Liver (tissue), 9 donors: ENCODE data around the gene DIP2C. TPM values are rescaled to one million over a fixed set of nuclear protein-coding genes. Genes with fewer than 3 reads are reported as not detected.

Experiments
- DNase-seq: peaks from one replicate; pipeline ENCODE4 v3.0.0-alpha.2; 2017; ENCODE audit warnings: low spot score
- H3K27ac ChIP-seq, 2 donors: one replicate each; pipeline ENCODE4 v1.7.0; 2013; ENCODE audit warnings: inconsistent platforms in 2 of 2, low read length in 2 of 2, control low read depth in 1 of 2, low read depth in 1 of 2, mild to moderate bottlenecking in 1 of 2
- H3K27me3 ChIP-seq, 4 donors: one replicate each; pipeline versions ENCODE4 v1.6.1 to v1.7.0; 2013; ENCODE audit warnings: low read length in 3 of 4, inconsistent platforms in 1 of 4, mild to moderate bottlenecking in 1 of 4, moderate library complexity in 1 of 4; ENCODE audit not compliant: control insufficient read depth in 4 of 4, insufficient read depth in 4 of 4
- H3K36me3 ChIP-seq, 4 donors: one replicate each; pipeline versions ENCODE4 v1.6.1 to v1.7.0; 2013; ENCODE audit warnings: low read length in 3 of 4, mild to moderate bottlenecking in 3 of 4, low read depth in 1 of 4, moderate library complexity in 1 of 4; ENCODE audit not compliant: control insufficient read depth in 4 of 4, insufficient read depth in 3 of 4
- H3K4me1 ChIP-seq, 4 donors: one replicate each; pipeline versions ENCODE4 v1.6.1 to v1.7.0; 2013; ENCODE audit warnings: low read length in 3 of 4, mild to moderate bottlenecking in 3 of 4, moderate library complexity in 1 of 4; ENCODE audit not compliant: control insufficient read depth in 4 of 4, insufficient read depth in 4 of 4
- H3K4me3 ChIP-seq, 3 donors: one replicate each; pipeline versions ENCODE4 v1.6.1 to v1.7.0; 2013; ENCODE audit warnings: low read length in 3 of 3, control low read depth in 1 of 3, low read depth in 1 of 3, mild to moderate bottlenecking in 1 of 3
- H3K9ac ChIP-seq, 2 donors: one replicate each; pipeline ENCODE4 v1.7.0; 2013; ENCODE audit warnings: low read length in 2 of 2, mild to moderate bottlenecking in 2 of 2, moderate library complexity in 2 of 2, control low read depth in 1 of 2, low read depth in 1 of 2
- H3K9me3 ChIP-seq, 4 donors: one replicate each; pipeline versions ENCODE4 v1.6.1 to v1.7.0; 2013; ENCODE audit warnings: low read length in 3 of 4; ENCODE audit not compliant: control insufficient read depth in 4 of 4
- ATF3 ChIP-seq: IDR thresholded peaks from 2 replicates; pipeline ENCODE4 v1.6.1; 2016; ENCODE audit warnings: antibody characterized with exemption
- CTCF ChIP-seq: fragments of 150-350 bp; IDR thresholded peaks from 2 replicates; pipeline ENCODE4 v1.5.1; 2017; ENCODE audit warnings: improper control_type of control experiment, low read depth, low read length; ENCODE audit not compliant: missing input control
- EGR1 ChIP-seq, 2 donors: IDR thresholded peaks; 2 replicates each; pipeline ENCODE4 v1.6.1; 2016 to 2018; ENCODE audit warnings: antibody characterized with exemption in 2 of 2, low read depth in 2 of 2
- FOXA1 ChIP-seq: IDR thresholded peaks from 2 replicates; pipeline ENCODE4 v1.6.1; 2016; ENCODE audit warnings: antibody characterized with exemption
- FOXA2 ChIP-seq: IDR thresholded peaks from 2 replicates; pipeline ENCODE4 v1.6.1; 2016; ENCODE audit warnings: antibody characterized with exemption
- GABPA ChIP-seq, 2 donors: IDR thresholded peaks in 1 of 2; conservative IDR thresholded peaks in 1 of 2; 2 replicates each; pipeline ENCODE4 v1.6.1; 2016; ENCODE audit warnings: antibody characterized with exemption in 2 of 2, mild to moderate bottlenecking in 1 of 2, moderate library complexity in 1 of 2
- HNF4A ChIP-seq, 2 donors: conservative IDR thresholded peaks; 2 replicates each; pipeline ENCODE4 v1.6.1; 2016; ENCODE audit warnings: antibody characterized with exemption in 2 of 2, mild to moderate bottlenecking in 2 of 2
- HNF4G ChIP-seq: IDR thresholded peaks from 2 replicates; pipeline ENCODE4 v1.6.1; 2016; ENCODE audit warnings: antibody characterized with exemption
- JUND ChIP-seq, 2 donors: IDR thresholded peaks; 2 replicates each; pipeline ENCODE4 v1.6.1; 2016; ENCODE audit warnings: antibody characterized with exemption in 2 of 2
- MAX ChIP-seq: IDR thresholded peaks from 2 replicates; pipeline ENCODE4 v1.6.1; 2016; ENCODE audit warnings: antibody characterized with exemption
- NR2F2 ChIP-seq: IDR thresholded peaks from 2 replicates; pipeline ENCODE4 v1.6.1; 2016; ENCODE audit warnings: antibody characterized with exemption
- RAD21 ChIP-seq, 2 donors: IDR thresholded peaks; 2 replicates each; pipeline ENCODE4 v1.6.1; 2016; ENCODE audit warnings: antibody characterized with exemption in 2 of 2, mild to moderate bottlenecking in 2 of 2
- REST ChIP-seq: IDR thresholded peaks from 2 replicates; pipeline ENCODE4 v1.6.1; 2016; ENCODE audit warnings: antibody characterized with exemption, mild to moderate bottlenecking
- RXRA ChIP-seq, 2 donors: IDR thresholded peaks; 2 replicates each; pipeline ENCODE4 v1.6.1; 2017 to 2018; ENCODE audit warnings: antibody characterized with exemption in 2 of 2, mild to moderate bottlenecking in 1 of 2
- SP1 ChIP-seq: IDR thresholded peaks from 2 replicates; pipeline ENCODE4 v1.6.1; 2018; ENCODE audit warnings: antibody characterized with exemption, mild to moderate bottlenecking
- TAF1 ChIP-seq: conservative IDR thresholded peaks from 2 replicates; pipeline ENCODE4 v1.6.1; 2016; ENCODE audit warnings: antibody characterized with exemption, mild to moderate bottlenecking
- YY1 ChIP-seq: IDR thresholded peaks from 2 replicates; pipeline ENCODE4 v1.6.1; 2016; ENCODE audit warnings: antibody characterized with exemption, mild to moderate bottlenecking
- ZBTB33 ChIP-seq: IDR thresholded peaks from 2 replicates; pipeline ENCODE4 v1.6.1; 2016; ENCODE audit warnings: antibody characterized with exemption
- WGBS: extraction: QIAGEN DNeasy Blood & Tissue Kit; methylation state at CpG from one replicate; pipeline ENCODE4 v1.1.7; 2013; 5-methylcytosine and 5-hydroxymethylcytosine counted together
- polyA plus RNA-seq, 2 donors: library from polyadenylated mRNA; stranded (reverse) in 1 of 2; unstranded in 1 of 2; fragments of 200-250 nt in 1 of 2; fragments of >200 nt in 1 of 2; fragmentation: Nextera tagmentation in 1 of 2; extraction: Ambion mirVana in 1 of 2; gene quantifications; one replicate each; pipeline versions ENCODE4 v1.2.1 to v1.2.3, GENCODE V29; 2013 to 2015
- total RNA-seq, 2 donors: library from RNA; depleted of rRNA; stranded (reverse); fragments of >200 nt; gene quantifications; one replicate each; pipeline ENCODE4 v1.2.3, GENCODE V29; 2014
- donor health status: healthy.
- donor health status: healthy.
- donor health status: healthy.
- donor health status: healthy.
- donor health status: healthy.

The DIP2C gene
- total and polyA plus RNA-seq, 4 donors, result 4.2 to 12.2 (median 5.7) TPM

GRCh38 chr10:369684-370448, 319.6 kb downstream of the DIP2C start:
- 91% methylated on average over 22 of the region's 22 CpGs for WGBS
- Histone ChIP-seq H3K9me3 (no peaks in the 10 kb centered on the region), H3K4me3 (no peak overlapping the region), H3K9ac (no peak overlapping the region), H3K36me3 (peaks cover 0 to 26% (median 11%) of the 10 kb centered on the region in 4 donors), H3K4me1 (peaks cover 4 to 14% (median 9%) of the 10 kb centered on the region in 4 donors), H3K27me3 (no peaks in the 10 kb centered on the region), H3K27ac (no peak overlapping the region)
- TF ChIP-seq YY1 (no peak), TAF1 (no peak), MAX (no peak), JUND (IDR thresholded peaks at IDR 0.05) (no peak)
- no peak for DNase-seq

- H3K4me1 ChIP-seq, result peaks cover 4 to 14% (median 9%) of the 10 kb centered on the region in 4 donors
- 89% methylated on average over 18 of the region's 18 CpGs for WGBS
- DNase-seq, result no peak
- H3K36me3 ChIP-seq, result peaks cover 0 to 30% (median 12%) of the 10 kb centered on the region in 4 donors
- H3K27me3 ChIP-seq, result no peaks in the 10 kb centered on the region
- H3K27ac ChIP-seq, result no peak overlapping the region
- no peak overlapping the region for H3K9ac ChIP-seq
- no peak overlapping the region for H3K4me3 ChIP-seq
- TF ChIP-seq CTCF (no peak), YY1 (no peak), FOXA2 (no peak), EGR1 (IDR thresholded peaks at IDR 0.05; ENCODE audit: low read depth in 2 of 2) (no peak), ATF3 (no peak), MAX (no peak), NR2F2 (no peak), FOXA1 (no peak), HNF4A (conservative IDR thresholded peaks at IDR 0.05) (no peak), ZBTB33 (no peak), RXRA (IDR thresholded peaks at IDR 0.05) (no peak), HNF4G (no peak), TAF1 (no peak), SP1 (no peak), GABPA (IDR thresholded peaks at IDR 0.05 in 1 of 2, conservative IDR thresholded peaks at IDR 0.05 in 1 of 2) (no peak), REST (no peak), JUND (IDR thresholded peaks at IDR 0.05) (no peak), RAD21 (IDR thresholded peaks at IDR 0.05) (no peak)
- no peaks in the 10 kb centered on the region for H3K9me3 ChIP-seq
Observed at GRCh38 chr10:369221-369683, 320.2 kb downstream of the DIP2C start.
